Stimulated activated CD4-positive, alpha-beta T cell treated with anti-CD3 and anti-CD28 coated beads, Interleukin-15, amount 100 ng/mL, for 24 hours (primary cell): ENCODE measurements around the gene PDE7B.
A peak's percentile ranks its signal among the peaks of the same experiment; 100 is the strongest.

ENCODE experiments used
- DNase-seq: peaks from one replicate; pipeline ENCODE4 v3.0.0-alpha.2; 2020

The PDE7B gene

GRCh38 chr6:136160250-136160649 lies 308.7 kb downstream of the PDE7B start:
- DNase-seq, result peak; percentile 27

GRCh38 chr6:136161950-136162349 lies 310.4 kb downstream of the PDE7B start:
- no peak for DNase-seq

GRCh38 chr6:136163260-136163659 lies 311.8 kb downstream of the PDE7B start:
- DNase-seq, result no peak

- DNase-seq, result no peak
Measured at GRCh38 chr6:136166815-136167214, 315.3 kb downstream of the PDE7B start.

GRCh38 chr6:136169394-136170148 lies 318.1 kb downstream of the PDE7B start:
- no peak for DNase-seq

GRCh38 chr6:136171231-136171630 lies 319.7 kb downstream of the PDE7B start:
- no peak for DNase-seq

- DNase-seq, result peak; percentile 11
Measured at GRCh38 chr6:136173519-136174507, 322.3 kb downstream of the PDE7B start.

- DNase-seq, result no peak
Measured at GRCh38 chr6:136174510-136174909, 323.0 kb downstream of the PDE7B start.

GRCh38 chr6:136175873-136176272 lies 324.4 kb downstream of the PDE7B start:
- DNase-seq, result no peak

GRCh38 chr6:136178749-136179148 lies 327.2 kb downstream of the PDE7B start:
- DNase-seq, result no peak

- DNase-seq, result no peak
Measured at GRCh38 chr6:136180704-136181511, 329.4 kb downstream of the PDE7B start.

GRCh38 chr6:136181512-136181833 lies 330.0 kb downstream of the PDE7B start:
- no peak for DNase-seq

GRCh38 chr6:136181861-136182260 lies 330.4 kb downstream of the PDE7B start:
- DNase-seq, result no peak

- DNase-seq, result no peak
Measured at GRCh38 chr6:136184738-136185137, 333.2 kb downstream of the PDE7B start.

GRCh38 chr6:136186363-136186762 lies 334.9 kb downstream of the PDE7B start:
- no peak for DNase-seq

- DNase-seq, result no peak
Measured at GRCh38 chr6:136188486-136188885, 337.0 kb downstream of the PDE7B start.

GRCh38 chr6:136189104-136189503 lies 337.6 kb downstream of the PDE7B start:
- no peak for DNase-seq

- DNase-seq, result no peak
Measured at GRCh38 chr6:136191606-136192312, 340.3 kb downstream of the PDE7B start.

- DNase-seq, result no peak
Measured at GRCh38 chr6:136192902-136193301, 341.4 kb downstream of the PDE7B start.

- no peak for DNase-seq
Measured at GRCh38 chr6:136201732-136202131, 350.2 kb downstream of the PDE7B start.

- DNase-seq, result no peak
Measured at GRCh38 chr6:136208783-136209182, 357.3 kb downstream of the PDE7B start.

GRCh38 chr6:136209496-136209895 lies 358.0 kb downstream of the PDE7B start:
- DNase-seq, result no peak
